Ishikawa (cell line): Measurements from ENCODE around the gene PZP.

Experiments used
- CEBPB ChIP-seq: IDR thresholded peaks from 2 replicates; pipeline ENCODE4 v1.6.1; 2012
- CREB1 ChIP-seq: IDR thresholded peaks from 2 replicates; pipeline ENCODE4 v1.6.1; 2012; ENCODE audit warnings: low read depth
- EGR1 ChIP-seq: IDR thresholded peaks from 2 replicates; pipeline ENCODE4 v1.6.1; 2012
- EP300 ChIP-seq: IDR thresholded peaks from 2 replicates; pipeline ENCODE4 v1.6.1; 2012; ENCODE audit warnings: borderline replicate concordance
- FOXM1 ChIP-seq: IDR thresholded peaks from 2 replicates; pipeline ENCODE4 v1.6.1; 2012; ENCODE audit warnings: low read depth, borderline replicate concordance
- NFIC ChIP-seq: IDR thresholded peaks from 2 replicates; pipeline ENCODE4 v1.6.1; 2012
- RAD21 ChIP-seq: IDR thresholded peaks from 2 replicates; pipeline ENCODE4 v1.6.1; 2012; ENCODE audit warnings: low read depth
- TAF1 ChIP-seq: IDR thresholded peaks from 2 replicates; pipeline ENCODE4 v1.6.1; 2012; ENCODE audit warnings: low read depth, mild to moderate bottlenecking
- TCF12 ChIP-seq: IDR thresholded peaks from 2 replicates; pipeline ENCODE4 v1.6.1; 2012; ENCODE audit warnings: low read depth
- TEAD4 ChIP-seq: IDR thresholded peaks from 2 replicates; pipeline ENCODE4 v1.6.1; 2012
- YY1 ChIP-seq: IDR thresholded peaks from 2 replicates; pipeline ENCODE4 v1.6.1; 2012; ENCODE audit warnings: low read depth
- ZBTB7A ChIP-seq: IDR thresholded peaks from 2 replicates; pipeline ENCODE4 v1.6.1; 2012; ENCODE audit warnings: low read depth
- TF ChIP-seq, protein P1 (sequence below): IDR thresholded peaks from 2 replicates; pipeline ENCODE4 v1.6.1; 2012
- TF ChIP-seq, protein P2 (sequence below): IDR thresholded peaks from 2 replicates; pipeline ENCODE4 v1.6.1; 2012; ENCODE audit warnings: low read depth, mild to moderate bottlenecking
- TF ChIP-seq, protein P3 (sequence below): IDR thresholded peaks from 2 replicates; pipeline ENCODE4 v1.6.1; 2012

Gene PZP

GRCh38 chr12:9169979-9170634 lies 38.1 kb downstream of the PZP start:
- TF ChIP-seq, protein P1, sequence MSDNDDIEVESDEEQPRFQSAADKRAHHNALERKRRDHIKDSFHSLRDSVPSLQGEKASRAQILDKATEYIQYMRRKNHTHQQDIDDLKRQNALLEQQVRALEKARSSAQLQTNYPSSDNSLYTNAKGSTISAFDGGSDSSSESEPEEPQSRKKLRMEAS = no peak
- TF ChIP-seq EGR1 = no peak
- no peak for TF ChIP-seq CREB1
- no peak for TF ChIP-seq RAD21
- TF ChIP-seq ZBTB7A = no peak
- TF ChIP-seq CEBPB = no peak

DNA sequence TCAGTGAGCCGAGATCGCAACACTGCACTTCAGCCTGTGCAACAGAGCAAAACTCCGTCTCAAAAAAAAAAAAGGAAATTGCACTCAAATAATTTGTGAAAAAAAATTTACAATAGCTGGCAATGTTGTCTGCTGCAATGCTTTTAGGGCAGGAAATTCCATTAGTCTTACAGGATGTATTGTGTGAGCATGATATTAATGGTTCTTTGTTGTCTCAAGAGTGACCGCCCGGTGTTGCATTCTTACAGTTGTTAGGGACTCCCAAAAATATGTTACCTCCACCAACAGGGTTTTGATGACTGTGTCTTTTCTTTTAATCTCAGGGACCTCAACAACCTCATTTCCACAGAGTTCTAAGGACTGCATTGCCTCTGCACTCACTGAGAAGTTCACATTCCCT lies 44.8 kb downstream of the PZP start:
- TF ChIP-seq EGR1 (no peak), EP300 (peak; percentile 40; the same call in 1 of the 2 replicates), RAD21 (no peak), YY1 (no peak), TAF1 (no peak), TEAD4 (peak; percentile 50), NFIC (no peak), ZBTB7A (no peak), CEBPB (no peak), FOXM1 (no peak), TCF12 (no peak), CREB1 (no peak)
- TF ChIP-seq, protein P2, sequence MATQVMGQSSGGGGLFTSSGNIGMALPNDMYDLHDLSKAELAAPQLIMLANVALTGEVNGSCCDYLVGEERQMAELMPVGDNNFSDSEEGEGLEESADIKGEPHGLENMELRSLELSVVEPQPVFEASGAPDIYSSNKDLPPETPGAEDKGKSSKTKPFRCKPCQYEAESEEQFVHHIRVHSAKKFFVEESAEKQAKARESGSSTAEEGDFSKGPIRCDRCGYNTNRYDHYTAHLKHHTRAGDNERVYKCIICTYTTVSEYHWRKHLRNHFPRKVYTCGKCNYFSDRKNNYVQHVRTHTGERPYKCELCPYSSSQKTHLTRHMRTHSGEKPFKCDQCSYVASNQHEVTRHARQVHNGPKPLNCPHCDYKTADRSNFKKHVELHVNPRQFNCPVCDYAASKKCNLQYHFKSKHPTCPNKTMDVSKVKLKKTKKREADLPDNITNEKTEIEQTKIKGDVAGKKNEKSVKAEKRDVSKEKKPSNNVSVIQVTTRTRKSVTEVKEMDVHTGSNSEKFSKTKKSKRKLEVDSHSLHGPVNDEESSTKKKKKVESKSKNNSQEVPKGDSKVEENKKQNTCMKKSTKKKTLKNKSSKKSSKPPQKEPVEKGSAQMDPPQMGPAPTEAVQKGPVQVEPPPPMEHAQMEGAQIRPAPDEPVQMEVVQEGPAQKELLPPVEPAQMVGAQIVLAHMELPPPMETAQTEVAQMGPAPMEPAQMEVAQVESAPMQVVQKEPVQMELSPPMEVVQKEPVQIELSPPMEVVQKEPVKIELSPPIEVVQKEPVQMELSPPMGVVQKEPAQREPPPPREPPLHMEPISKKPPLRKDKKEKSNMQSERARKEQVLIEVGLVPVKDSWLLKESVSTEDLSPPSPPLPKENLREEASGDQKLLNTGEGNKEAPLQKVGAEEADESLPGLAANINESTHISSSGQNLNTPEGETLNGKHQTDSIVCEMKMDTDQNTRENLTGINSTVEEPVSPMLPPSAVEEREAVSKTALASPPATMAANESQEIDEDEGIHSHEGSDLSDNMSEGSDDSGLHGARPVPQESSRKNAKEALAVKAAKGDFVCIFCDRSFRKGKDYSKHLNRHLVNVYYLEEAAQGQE = no peak
- TF ChIP-seq, protein P3, sequence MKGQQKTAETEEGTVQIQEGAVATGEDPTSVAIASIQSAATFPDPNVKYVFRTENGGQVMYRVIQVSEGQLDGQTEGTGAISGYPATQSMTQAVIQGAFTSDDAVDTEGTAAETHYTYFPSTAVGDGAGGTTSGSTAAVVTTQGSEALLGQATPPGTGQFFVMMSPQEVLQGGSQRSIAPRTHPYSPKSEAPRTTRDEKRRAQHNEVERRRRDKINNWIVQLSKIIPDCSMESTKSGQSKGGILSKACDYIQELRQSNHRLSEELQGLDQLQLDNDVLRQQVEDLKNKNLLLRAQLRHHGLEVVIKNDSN = no peak
- TF ChIP-seq, protein P1 = no peak

GRCh38 chr12:9156119-9156518 lies 52.1 kb downstream of the PZP start:
- TF ChIP-seq EGR1 = no peak
- TF ChIP-seq CREB1 = no peak
- no peak for TF ChIP-seq EP300
- TF ChIP-seq CEBPB = no peak
- TF ChIP-seq YY1 = no peak
- TF ChIP-seq, protein P3 = no peak
- no peak for TF ChIP-seq NFIC
- no peak for TF ChIP-seq RAD21
- TF ChIP-seq FOXM1 = no peak
- TF ChIP-seq ZBTB7A = no peak
- TF ChIP-seq, protein P1 = no peak
- no peak for TF ChIP-seq TEAD4
- no peak for TF ChIP-seq TAF1
- TF ChIP-seq TCF12 = no peak
- TF ChIP-seq, protein P2 = no peak

DNA sequence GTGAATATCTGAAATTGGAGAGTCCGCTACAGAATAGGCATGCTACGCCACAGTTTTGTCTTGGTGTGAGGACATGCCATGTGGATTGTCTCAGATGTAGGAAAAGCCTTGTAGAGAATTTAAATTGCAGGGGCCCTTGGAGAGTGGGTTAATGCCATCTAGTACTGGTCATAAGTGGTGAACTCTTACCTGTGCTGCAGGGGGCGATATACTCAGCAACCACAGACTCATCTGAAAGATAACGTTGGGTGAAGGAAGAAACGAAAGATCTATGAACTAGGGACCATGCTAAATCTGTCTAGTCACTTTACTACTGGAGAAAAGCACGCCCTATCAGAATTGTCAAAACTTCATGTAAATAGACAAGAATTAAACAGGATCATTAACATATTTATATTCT lies 58.8 kb downstream of the PZP start:
- no peak for TF ChIP-seq CEBPB
- TF ChIP-seq ZBTB7A = no peak
- peak; percentile 32; the same call in 1 of the 2 replicates for TF ChIP-seq RAD21

DNA sequence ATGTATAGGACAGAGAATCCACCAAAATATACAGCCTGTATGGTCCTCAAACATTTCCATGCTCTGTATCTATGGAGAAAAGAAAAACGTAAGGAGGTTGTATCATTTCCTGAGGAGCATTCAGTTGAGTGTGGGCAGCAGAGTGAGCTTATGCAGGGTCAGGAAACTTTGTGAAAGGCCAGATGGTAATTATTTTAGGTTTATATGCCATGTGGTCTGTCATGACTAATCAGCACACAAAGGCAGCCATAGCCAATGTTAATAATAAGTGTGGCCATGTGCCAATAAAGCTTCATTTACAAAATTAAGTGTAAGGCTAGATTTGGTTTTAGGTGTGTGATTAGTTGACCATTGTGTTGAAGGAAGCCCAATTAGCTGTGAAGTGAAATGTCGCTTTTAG lies 59.3 kb downstream of the PZP start:
- TF ChIP-seq, protein P1 = no peak
- TF ChIP-seq, protein P2 = no peak
- TF ChIP-seq TAF1 = no peak
- no peak for TF ChIP-seq TCF12
- no peak for TF ChIP-seq FOXM1
- TF ChIP-seq NFIC = no peak
- TF ChIP-seq CREB1 = no peak
- no peak for TF ChIP-seq EGR1
- TF ChIP-seq ZBTB7A = no peak
- TF ChIP-seq CEBPB = no peak
- TF ChIP-seq EP300 = no peak
- TF ChIP-seq YY1 = no peak
- TF ChIP-seq, protein P3 = no peak
- TF ChIP-seq TEAD4 = no peak
- TF ChIP-seq RAD21 = no peak
